ENCODE data around the gene CMKLR1. TPM values are rescaled to one million over a fixed set of nuclear protein-coding genes. Genes with fewer than 3 reads are reported as not detected.

CMKLR1 gene
- total RNA-seq, 1 donor from 2014 or later: 6.4 TPM

DNA sequence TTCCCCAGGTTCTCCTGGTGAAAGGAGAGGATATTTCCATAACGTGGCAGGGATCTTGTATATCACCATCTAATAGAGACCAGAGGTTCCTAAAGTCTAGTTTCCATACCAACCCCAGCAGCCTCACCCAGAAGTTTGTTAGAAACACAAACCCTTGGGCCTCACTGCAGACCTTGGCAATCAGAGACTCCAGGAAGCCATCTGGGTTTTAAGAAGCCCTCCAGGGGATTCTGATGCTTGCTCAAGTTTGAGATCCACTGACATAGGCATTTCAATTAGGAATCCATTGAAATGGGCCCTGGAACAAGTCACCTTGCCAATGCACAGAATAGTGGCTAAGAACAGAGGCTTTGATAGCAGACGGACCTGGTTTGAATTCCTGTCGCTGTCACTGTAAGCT lies 2.2 kb upstream of the CMKLR1 start:
- intact Hi-C loops (cut with micrococcal nuclease): no loop called here
- no peak for DNase-seq
- ATAC-seq: no peak

DNA sequence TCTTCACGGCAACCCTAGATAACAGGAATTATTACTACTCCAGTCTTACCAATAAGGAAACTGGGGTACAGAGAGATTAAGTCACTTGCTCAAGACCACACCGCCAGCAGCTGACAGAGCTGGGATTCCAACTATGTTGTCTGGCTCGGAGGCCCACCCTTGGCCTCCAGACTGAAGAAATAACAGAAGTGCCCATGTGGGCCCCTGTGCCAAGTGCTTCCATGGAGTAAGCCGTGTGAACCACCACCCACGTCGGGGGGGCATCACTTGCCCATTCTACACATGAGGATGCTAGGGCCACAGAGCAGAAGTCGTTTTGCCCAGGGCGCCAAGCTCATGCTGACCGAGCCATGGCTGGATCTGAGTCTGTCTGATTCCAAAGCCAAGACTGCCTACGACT lies 926 bp upstream of the CMKLR1 start:
- peak; percentile 42 for DNase-seq
- peak; percentile 27 for ATAC-seq
- intact Hi-C loops (cut with micrococcal nuclease): no loop called here

DNA sequence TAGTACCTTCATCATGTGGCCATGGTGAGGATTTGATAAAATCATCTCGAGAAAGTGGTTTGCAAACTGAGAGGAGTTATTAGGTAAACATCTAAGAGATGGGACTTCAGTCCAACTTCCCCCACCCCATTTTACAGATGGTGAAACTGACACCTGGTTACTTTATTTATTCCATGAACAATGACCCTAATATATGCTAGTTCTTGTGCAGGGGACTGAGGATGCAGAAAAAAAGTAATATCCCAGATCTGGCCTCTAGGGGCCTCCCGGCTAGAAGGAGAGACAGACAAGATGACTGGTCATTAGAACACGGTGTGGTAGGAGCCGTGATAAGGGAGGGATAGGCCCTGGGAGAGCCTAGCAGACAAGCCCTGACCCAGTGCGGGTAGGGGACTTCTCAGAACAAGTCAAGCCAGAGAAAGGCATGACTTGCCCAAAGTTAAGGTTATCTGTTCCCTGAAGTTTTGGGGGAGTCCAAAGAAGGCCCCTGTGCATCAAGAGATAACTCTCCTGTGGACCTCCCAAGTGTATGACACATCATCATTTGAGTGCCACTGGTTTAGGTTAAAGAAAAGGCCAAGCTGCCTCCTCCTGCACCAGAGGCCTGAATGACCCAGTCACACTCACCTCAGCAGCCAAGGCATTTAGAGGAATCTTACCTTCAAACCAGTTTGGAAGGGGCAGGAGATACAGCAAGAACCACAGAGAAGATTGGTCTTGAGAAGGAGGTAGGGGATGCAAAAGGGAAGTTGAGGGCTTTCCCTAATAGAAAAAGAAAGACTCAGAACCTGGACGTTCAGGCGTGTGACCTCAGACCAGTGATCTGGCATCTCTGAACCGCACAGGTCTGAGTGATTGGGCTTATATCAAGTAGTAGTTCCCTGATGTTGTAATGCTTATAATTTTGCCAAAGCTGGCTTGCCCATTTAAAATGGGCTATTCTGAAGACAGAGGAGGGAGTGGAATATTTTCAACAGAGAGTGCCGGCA lies 1.6 kb downstream of the CMKLR1 start:
- intact Hi-C loops (cut with micrococcal nuclease): no loop called here
- ATAC-seq (peak; percentile 16), DNase-seq (no peak)

DNA sequence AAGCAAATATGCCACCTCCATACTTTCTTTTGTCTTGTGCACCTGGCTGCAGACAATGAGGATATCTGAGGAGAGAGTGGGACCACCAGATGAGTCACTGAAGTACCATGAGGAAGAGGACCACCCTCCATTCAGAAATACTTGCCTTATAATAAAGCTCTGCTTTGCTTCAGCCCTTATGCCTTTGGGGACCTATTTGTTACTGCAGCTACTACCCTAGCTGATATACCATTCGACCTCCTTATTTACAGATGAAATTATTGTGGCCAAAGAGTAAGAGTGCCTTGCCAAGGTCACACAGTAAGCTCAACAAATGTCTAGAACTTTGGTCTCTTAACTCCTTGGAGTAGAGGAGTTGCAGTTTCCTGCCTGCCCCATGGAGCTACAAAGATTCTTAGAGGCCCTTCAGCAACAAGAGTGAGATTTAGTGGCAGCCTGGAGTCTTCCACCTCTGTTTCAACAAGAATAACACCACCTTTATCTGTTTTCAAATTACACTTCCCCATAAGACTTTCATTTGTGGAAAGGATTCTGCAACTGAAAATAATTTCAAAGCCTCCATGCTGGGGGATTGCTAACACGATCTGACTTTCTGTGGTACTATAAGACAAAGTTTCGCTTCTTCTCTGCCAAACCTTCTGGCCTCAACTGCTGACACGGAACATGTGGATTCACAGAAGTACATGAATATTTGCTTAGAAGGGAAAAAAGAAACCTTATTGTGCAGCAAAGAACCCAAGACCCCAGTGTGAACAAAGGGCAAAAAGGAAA lies 3.6 kb downstream of the CMKLR1 start:
- no peak for DNase-seq
- intact Hi-C loops (cut with micrococcal nuclease): no loop called here
- ATAC-seq: no peak

DNA sequence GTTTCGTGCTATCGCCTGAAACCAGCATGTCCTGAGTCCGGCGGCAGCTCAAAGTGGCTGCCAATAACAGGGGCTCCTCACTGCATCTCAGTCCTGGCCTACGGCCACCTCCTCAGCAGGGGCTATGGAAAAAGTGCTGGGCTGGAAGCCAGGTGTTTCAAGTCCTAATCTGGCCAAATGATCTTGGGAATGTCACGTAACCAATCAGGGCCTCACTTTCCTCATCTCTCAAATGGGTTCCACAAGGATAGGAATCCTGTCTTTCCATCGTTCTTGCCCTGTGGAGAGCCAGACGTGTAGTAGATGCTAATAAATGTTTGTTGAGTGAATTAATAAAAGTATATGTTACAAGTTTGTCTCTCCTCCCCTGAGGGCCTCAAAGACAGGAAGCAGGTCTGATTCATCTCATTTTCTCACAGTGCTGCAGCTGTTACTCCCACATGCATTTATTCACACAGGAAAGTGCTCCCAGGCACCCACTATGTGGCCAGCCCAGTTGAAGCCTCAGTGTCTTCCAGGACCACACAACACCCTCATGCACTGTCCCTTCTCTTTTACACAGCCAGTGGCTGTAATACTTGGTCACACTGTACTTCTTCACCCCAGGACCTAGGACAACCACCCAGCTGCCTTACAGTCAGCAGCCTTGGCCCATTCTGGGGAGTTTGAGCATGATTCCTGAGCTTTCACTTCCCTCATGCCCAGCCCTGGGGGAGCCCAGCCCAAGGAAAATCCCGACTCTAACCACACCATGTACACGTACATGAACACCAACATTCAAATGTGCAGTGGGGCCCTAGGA lies 5.0 kb downstream of the CMKLR1 start:
- DNase-seq (no peak), ATAC-seq (peak; percentile 14)
- intact Hi-C loops (cut with micrococcal nuclease): no loop called here

DNA sequence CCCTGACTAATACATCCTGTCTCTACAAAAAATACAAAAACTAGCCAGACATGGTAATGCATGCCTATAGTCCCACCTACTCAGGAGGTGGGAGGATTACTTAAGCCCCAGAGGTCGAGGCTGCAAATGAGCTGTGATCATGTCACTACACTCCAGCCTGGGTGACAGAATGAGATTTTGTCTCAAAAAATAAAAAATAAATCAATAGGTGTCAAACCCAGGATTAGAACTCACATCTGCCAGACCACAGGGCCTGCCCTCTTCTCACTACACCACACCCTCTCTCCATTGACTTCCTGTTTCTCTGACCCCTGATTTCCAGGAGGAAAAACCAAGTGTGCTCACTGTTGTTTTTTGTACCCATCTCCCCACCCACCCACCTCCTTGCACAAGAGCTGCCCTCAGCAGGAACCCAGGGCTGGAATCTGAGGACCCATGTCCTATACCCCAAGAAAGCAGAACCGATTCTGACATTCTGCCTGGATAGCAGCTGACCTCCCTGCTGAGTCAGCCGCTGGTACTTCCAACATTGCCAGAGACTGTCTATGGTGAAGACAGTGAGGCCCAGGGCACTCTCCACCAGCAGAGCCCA lies 6.2 kb downstream of the CMKLR1 start:
- DNase-seq (peak; percentile 50), ATAC-seq (peak; percentile 74)
- intact Hi-C loops (cut with micrococcal nuclease): no loop called here

DNA sequence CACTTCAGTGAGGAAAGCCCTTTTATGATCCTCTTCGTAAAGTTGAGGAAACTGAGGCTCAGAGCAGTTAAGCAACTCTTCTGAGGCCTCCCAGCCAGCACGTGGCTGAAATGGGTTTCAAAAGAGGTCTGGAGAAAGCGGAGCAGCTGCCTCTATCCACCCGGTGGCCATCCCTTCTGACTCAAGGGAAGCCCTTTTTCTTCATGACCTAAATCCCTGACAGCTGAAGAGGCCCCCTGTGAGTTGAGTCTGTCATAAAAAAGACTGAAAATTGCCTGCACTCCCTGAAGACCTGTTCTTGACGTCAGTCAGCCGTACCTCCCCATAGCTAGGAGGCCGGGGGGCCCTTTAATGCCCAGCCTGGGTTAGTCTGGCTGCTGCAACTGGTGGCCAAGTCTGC lies 10.7 kb downstream of the CMKLR1 start:
- ATAC-seq (peak; percentile 60), DNase-seq (no peak)
- intact Hi-C loops (cut with micrococcal nuclease): no loop called here

DNA sequence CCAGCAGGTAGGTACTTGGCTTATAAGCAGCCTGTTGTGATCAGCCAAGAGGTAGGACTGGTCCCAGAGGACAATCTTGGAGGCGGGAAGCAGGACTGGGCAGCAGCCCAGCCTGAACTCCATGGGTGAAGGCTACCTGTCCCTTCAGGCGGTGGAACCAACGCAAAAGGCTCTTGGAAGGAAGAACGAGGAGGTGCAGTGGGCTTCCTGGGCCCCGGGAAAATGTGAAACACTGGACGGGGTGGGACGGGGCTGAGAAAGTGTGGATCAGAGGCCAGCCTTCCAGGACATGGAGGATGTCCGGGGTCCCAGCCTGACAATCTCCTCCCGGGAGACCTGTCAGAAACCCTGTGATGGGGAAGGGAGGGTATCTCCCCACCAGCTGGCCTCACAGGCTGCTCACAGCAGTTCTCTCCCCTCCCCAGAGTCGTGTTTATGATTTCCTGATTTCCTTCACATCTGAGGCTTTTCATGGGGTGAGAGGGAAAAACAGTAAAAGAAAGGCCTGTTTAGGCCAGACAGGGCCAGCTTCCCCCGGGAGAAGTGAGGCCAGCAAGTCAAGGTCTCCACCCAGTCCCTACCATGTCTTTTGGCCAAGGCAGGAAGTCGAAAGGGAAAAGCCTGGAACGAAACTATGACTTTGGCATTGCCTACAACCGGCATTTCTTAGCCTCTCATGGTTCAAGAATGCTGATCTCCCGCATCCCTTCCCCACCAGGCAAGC lies 11.3 kb downstream of the CMKLR1 start:
- intact Hi-C loops (cut with micrococcal nuclease): no loop called here
- ATAC-seq (peak; percentile 81), DNase-seq (peak; percentile 55)

DNA sequence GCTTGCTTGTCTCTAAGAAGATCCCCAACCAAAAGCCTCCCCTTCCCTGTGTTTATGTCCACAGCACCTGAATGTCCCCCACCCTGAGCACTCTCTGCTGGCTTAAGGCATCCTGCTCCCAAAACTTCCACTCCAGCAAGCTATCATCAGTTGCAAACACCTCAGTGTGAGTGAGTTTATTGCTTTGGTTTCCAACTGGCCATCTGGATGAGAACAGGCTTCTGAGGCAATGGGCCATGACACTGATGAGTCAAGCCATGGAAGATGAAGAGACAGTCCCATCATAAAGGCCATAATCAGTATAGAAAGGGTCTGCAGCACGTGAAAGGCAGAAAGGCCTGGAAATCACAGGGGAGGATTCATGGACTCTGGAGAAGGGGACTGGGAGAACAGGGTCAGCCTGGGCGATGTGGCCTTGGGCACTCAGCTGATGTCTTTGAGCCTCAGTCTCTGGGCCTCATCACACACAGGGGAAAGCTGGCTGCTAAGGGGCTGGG lies 12.8 kb downstream of the CMKLR1 start:
- ATAC-seq: no peak
- intact Hi-C loops (cut with micrococcal nuclease): no loop called here
- no peak for DNase-seq

DNA sequence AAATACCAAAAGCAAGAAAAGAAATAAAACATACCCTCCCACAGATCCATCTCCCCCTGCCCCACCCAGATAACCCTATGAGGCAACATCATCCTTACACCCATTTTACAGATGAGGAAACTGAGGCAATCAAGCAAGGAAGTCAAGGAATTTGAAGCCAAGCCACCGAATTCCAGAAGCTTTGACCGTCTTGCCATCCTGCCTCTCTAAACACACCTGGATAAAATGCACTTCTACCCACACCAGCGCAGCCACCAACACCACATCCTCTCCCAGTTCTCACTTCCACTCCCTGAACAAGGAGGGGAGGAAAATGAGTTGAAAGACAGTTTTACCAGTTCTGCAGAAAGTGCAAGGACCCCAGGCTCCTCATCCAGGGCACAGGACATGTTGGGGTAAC lies 13.6 kb downstream of the CMKLR1 start:
- intact Hi-C loops (cut with micrococcal nuclease): no loop called here
- no peak for DNase-seq
- ATAC-seq: no peak

DNA sequence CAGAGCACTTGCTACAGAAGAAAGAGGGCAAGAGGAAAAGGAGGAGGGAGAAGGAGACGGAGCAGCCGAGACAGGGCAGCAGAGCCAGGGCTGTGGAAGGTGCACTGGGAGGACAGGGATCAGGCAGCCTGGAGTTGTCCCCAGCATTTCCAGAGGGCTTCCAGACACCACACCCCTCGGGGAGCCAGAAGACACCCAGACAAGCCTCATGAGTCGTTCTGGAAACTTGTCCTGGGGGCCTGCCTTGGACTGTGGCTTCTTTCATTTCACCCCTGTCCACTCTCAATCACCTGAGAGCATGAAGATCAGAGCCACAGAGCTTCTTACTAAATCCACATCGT lies 14.1 kb downstream of the CMKLR1 start:
- no peak for ATAC-seq

DNA sequence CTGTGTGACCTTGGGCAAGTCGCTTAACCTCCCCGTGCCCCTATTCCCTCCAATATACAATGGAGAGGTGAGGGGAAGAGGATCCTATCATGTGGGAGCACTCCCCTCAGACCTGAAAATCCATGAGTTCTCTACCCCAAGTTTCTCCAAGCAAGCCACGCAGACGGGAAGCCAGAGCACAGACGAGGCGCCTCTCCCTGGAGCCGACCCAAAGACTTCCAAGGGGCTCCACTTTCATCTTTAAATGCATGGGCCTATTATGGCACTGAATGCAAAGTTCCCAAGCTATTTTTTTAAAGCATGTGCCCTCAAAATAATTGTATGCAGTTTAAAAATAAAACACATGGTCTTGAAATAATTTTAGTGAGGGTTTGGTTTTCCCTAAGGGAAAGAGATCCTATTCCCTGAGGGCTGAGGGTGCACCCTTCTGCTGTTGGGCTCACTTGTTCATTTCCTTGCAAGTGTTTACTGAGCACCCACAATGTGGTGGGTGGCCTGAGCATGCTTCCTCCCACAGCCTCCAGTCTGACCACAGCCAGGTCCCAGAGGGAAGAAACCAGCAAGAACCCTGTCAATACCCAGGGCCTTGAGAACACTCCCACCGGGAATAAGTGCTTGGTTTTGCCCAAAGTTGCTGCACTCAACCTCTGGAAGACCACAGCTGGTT lies 14.6 kb downstream of the CMKLR1 start:
- intact Hi-C loops (cut with micrococcal nuclease): no loop called here
- DNase-seq: no peak
- ATAC-seq: no peak

More for the DNA sequence above, 14.1 kb downstream of the CMKLR1 start:
- no peak for DNase-seq
- intact Hi-C loops (cut with micrococcal nuclease): no loop called here

DNA sequence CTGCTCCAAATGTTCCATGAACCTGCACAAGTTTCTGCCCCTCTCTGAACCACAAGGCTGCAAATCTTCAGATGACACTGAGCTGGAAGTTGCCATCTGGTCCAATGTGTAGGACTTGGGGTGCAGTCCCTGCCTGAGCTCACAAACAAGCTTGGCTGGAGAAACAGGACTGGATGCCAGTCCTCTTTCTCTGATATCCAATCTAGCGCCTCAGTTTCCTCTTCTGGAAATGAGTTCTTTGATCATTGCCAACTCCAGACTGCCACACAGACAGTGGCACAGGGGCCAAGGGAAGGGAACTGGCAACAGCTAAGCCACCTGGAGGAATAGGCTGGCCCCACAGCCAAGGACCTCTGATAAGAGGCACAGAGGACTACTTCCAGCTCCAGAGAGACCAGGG lies 15.5 kb downstream of the CMKLR1 start:
- ATAC-seq: no peak
- intact Hi-C loops (cut with micrococcal nuclease): no loop called here
- DNase-seq: no peak

DNA sequence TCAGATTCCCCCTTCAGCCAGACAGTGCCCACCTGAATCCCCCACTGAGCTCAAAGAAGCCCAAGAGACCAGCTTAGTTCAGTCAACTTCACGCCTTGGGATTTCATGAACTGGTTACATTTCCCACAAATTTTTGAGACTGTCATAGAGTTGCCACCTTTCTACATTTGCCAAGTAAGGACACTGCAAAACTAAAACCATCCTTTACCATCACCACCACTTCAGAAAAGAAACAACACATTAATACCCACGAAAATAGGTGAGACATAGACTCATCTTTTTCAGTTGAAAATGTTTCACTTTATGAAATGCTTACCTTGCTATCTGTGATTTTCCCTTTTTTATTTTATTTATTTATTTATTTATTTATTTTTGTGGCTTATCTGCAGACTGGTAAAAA lies 16.1 kb downstream of the CMKLR1 start:
- no peak for DNase-seq
- intact Hi-C loops (cut with micrococcal nuclease): no loop called here
- no peak for ATAC-seq

DNA sequence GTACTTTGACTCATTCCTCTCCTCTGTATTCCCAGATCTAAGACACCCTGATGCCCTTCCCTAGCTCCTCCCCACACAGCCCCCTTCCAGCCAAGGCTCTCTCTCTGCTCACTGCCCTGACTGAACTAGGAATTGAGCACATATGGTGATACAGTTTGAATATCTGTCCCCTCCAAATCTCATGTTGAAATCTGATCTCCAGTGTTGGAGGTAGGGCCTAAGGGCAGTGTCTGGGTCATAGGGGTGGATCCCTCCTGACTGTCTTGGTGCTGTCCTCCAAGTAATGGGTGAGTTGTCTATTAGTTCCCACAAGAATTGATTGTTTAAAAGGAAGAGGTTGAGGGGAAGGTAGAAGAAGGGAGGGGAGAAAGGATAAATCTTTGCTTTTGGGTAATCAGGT lies 17.4 kb downstream of the CMKLR1 start:
- DNase-seq (no peak), ATAC-seq (no peak)
- intact Hi-C loops (cut with micrococcal nuclease): no loop called here

DNA sequence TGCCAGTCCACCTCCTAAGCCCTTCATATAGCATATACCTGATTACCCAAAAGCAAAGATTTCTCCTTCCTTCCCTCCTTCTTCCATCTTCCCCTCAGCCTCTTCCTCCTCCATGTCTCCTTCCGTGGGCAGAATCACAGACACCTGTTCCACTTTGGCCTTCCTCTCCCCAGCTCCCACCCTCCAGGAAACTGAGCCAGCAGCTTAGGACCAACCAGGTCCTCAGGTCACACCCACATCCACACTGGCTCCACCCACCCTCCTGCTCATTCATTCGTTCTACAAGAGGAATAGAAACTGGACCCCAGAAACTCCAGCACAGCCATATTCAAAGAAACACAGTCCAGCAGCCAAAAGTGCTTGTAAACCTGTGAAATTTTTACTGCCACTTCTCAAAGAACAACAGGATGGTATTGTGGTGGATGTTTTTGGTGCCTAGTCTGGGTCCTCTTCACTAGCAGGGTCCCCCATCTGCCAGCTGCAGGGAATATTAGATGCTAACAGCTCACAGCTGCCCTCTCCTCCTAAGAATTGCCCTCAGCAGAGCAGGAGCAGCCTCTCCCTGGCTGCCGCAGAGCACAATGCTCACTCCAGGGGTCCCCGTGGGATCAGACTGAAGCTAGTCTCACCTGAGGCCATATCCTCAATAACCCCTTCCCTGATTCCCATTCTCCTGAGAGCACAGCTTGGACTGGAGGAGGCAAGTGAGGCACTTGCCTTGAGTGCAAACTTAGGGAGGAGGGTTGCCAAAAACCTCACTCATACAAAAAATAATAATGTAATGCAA lies 18.4 kb downstream of the CMKLR1 start:
- ATAC-seq (no peak), DNase-seq (no peak)
- intact Hi-C loops (cut with micrococcal nuclease): no loop called here
